GM19043 (cell line): ENCODE measurements around the gene AK9.
"Not testable (repeated sequence)": the region's sequence is repeated elsewhere in the genome, so short reads cannot be mapped to it uniquely, and the experiment has no call there.

Experiments used
- ATAC-seq: cut with Tn5 transposase; IDR thresholded peaks from one replicate; pipeline ENCODE4 v1.9.1; 2021; ENCODE audit warnings: low read depth; ENCODE audit not compliant: unreplicated experiment

Gene AK9

DNA sequence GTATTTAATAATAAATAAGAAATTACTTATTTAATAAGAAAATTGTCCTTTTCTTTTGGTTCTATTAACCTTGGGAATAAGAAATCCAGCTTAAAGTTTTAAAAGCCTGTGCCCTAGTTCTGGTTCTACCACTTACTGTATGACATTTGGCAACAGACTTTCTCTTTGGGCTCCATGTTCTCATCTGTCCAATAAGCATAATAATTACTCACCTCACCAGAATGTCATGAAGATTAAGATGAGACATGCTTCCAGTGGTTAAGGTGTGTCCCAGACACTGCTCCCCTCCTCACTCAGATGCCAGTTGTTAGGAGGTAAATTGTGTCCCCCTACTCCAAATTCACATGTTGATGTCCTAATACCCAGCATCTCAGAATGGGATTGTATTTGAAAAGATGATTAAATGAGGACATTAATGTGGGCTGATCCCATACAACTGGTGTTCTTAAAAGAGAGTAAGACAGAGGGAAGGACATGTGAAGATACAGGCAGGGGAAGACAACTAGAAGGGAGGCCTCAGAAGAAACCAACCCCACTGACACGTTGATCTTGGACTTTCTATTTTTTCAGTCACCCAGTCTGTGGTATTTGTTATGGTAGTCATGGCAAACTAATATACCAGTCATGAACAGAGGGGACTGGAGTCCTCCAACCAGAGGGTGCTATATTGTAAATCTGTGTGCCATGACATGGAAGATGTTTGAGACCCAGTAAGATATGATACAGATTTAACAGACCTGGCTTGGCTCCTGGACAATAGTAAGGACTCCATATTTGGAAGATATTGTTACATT, 229.1 kb downstream of the AK9 start:
- ATAC-seq: no peak

DNA sequence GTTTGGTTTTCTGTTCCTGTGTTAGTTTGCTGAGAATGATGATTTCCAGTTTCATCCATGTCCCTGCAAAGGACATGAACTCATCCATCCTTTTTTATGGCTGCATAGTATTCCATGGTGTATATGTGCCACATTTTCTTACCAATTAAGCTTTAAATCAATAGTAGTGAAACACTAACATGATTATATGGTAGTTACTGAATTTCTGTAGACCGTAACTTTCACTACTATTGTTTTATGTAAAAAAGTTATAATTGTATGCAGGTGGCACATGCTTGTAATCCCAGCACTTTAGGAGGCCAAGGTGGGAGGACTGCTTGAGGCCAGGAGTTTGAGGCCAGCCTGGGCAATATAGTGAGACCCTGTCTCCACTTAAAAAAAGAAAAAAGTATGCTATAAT, 229.8 kb downstream of the AK9 start:
- ATAC-seq: not testable (repeated sequence)

DNA sequence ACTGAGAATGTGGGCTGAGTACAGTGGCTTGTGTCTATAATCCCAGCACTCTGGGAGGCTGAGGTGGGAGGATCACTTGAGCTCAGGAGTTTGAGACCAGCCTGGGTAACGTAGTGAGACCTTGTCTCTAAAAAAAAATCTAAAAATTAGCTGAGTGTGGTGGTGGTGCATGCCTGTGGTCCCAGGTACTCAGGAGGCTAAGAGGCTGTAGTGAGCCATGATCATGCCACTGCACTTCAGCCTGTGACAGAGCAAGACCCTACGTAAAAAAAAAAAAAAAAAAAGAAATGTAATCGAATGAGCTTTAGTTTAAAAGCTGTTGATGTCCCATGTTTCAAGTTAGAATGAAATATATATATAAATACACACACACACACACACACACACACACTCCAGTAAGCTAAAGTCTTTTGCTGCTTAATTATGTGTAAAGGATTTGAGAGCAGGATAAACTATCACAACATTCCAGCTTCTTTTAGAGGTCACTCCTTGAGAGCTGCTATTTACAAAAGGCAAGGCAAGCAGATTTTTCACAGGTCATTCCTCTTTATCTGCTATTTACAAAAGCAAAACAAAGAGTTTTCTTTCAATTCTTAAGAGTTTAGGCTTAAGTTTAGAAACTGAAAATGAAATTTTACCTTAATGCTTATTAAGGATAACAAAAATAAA, 230.7 kb downstream of the AK9 start:
- ATAC-seq: no peak

DNA sequence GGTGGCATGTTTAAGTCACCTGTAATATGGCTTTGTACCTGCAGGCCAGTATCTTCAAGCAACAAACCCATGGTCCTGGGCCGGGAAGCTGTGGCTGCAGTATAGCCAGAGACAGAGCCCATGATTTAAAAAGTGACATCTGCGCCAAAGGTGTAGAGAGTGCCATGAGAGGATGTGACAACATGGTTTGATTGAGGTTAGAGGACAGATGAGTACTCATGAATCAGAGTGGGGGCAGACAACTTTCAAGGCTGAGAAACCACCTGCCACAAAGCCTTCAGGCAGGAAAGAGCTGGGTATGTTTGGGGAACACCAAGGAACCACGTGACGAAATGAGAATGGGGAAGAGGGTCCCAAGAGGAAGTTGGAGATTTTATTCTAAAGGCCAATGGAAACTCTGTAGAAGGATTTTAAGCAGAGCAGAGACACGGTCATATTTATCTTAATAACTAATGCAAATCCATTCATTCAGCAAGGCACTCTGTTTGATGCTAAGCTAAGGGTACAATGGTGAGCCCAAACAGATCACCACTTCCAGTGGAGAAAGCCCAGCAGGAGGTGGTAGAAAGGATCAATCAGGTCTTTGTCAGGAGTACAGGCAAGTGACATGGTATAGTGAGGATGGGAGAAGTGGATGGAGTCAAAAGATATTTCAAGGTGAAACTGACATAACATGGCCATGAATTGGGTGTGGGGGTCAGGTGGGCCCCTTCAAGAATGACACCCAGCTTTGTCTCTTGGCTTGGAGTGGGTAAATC, 232.0 kb downstream of the AK9 start:
- ATAC-seq: peak; percentile 21

DNA sequence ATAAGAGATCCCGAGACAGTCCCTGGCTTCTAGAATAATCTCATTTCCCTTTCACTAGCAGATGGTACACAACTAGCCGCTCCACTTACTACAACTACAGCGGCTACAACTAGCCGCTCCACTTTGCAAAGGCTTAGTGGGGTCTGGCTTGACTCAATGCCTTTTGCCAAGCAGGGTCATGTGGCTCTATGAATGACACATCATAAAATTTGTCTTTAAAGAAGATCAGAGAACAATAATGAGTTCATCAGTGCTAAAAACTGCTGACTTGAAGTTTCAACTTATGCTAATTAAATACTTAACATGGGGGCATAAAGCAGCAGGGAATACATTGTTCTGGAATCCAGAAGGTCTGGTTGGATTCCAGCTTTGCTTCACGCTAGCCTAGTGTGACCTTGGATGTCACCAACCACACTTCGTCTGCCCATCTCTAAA, 233.4 kb downstream of the AK9 start:
- ATAC-seq: no peak

GRCh38 chr6:109456710-109457561, 234.1 kb downstream of the AK9 start:
- no peak for ATAC-seq

DNA sequence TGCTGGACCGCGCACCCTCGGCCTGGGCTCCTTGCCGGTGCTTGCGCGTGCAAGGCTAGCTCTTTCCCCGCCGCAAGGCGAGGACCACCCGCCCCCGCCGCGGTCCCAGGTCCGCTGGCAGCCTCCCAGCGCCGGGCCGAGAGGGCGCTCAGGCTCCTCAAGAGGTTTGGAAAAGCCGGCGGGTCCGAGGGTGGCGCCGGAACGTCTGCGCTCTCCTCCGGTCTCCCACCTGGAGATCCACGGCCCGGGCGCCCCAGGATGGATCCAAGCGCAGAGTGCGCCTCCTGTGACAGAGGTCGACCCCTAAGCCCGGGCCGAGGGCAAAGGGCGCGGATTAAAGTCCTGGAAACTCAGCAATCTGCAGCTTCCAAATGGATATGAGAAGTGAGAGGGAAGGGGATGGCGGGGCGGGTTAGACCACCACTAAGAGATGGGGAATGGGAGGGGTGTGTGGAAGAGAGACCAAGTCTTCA, 234.9 kb downstream of the AK9 start:
- ATAC-seq: peak; percentile 3

GRCh38 chr6:109455437-109456110, 235.4 kb downstream of the AK9 start, which contains the start of gene MICAL1:
Gene MICAL1 (minus strand): TSS chr6:109455772. CDS start chr6:109454196, 1,576 bp downstream.
- peak; percentile 45 for ATAC-seq

GRCh38 chr6:109454496-109455436, 236.2 kb downstream of the AK9 start:
- ATAC-seq: peak; percentile 23

DNA sequence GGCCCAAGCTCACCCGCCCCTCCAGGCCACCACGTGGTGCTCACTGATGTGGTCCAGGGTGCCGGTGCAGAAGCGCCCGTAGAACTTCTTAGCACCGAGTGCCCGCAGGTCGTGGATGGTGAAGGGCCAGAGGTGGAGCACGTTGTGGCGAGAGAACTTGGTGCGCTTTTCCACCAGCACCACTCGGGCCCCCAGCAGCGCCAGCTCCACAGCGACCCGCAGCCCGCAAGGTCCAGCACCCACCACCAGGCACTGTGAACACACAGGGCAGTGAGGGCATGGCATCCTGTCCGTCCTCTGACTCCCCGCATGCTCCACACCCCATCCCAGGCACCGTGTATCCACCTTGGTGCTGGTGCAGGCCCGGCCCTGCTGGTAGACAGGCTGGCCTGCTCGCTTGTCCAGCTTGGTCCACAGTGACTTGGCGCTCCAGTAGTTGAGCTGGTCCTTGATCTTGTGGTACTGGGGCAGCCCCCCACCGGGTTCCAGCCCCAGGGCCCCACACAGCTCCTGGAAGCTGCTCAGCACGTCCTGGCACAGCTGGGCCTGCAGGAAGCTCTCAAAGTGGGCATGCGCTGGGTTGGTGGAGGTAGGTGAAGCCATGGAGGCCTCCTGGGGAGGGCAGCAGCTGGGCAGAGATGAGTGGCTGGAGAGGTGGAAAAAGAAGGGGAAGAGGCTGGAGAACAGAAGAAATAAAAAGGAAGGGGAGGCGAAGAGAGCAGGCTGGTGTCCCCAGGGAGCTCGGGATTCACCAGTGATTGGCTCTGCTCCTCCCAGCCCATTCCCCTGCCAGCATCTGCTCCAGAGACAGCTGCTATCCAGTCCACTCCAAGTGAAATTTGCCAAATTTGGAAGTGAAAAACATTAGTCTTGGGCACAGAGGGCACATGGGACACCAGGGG, 237.2 kb downstream of the AK9 start:
- no peak for ATAC-seq

GRCh38 chr6:109453156-109453555, 237.8 kb downstream of the AK9 start:
- no peak for ATAC-seq

GRCh38 chr6:109452181-109452580, 238.8 kb downstream of the AK9 start:
- no peak for ATAC-seq

- no peak for ATAC-seq
Measured at GRCh38 chr6:109451376-109451775, 239.6 kb downstream of the AK9 start.

DNA sequence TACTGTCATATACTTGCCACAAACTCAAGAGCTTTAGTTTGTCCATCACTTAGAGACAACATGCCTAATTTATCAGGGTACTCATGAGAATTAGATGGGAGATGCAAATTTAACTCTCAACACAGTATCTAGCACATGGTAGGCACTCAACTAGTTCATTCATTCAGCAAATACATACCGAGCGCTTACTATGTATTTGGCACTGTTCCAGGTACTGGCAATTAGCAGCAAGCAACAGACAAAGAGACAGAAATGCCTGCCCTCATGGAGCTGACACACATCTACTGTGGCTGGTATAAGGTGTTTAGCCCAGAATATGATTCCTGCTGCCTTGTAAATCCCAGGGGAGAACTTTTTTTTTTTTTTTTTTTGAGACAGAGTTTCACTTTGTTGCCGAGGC, 240.2 kb downstream of the AK9 start:
- no peak for ATAC-seq

GRCh38 chr6:109449795-109450673, 241.0 kb downstream of the AK9 start:
- no peak for ATAC-seq

GRCh38 chr6:109449064-109449794, 241.8 kb downstream of the AK9 start:
- ATAC-seq: no peak
